Measurements from ENCODE around the gene SDK1. TPM values are rescaled to one million over a fixed set of nuclear protein-coding genes. Genes with fewer than 3 reads are reported as not detected.

Gene SDK1
- total RNA-seq, 2 donors from 2014 or later = 19.8 to 32.4 TPM

DNA sequence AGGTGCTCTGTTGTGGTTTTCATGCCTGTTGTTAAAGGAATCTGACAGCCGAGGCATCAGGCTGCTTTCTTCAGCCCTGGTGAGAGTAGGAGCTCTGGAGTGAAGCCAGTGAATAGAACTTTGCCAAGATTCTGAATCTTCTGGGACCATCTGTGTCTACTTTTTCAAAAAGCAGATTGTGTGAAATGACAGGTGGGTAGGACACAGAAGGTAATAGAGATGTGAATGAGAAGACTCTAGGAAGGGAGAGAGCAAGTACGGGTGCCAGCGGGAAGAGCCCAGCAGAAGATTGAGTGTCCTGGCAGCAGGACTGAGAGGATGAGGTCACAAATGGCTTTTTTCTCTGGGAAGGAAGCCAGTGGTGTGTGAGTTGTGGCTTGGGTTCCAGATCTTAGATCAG lies 429.2 kb downstream of the SDK1 start:
- 82 to 89% methylated on average over 3 of the region's 3 CpGs for WGBS, 2 donors
- ATAC-seq (no peak), DNase-seq (no peak)
- TF ChIP-seq, protein P1, sequence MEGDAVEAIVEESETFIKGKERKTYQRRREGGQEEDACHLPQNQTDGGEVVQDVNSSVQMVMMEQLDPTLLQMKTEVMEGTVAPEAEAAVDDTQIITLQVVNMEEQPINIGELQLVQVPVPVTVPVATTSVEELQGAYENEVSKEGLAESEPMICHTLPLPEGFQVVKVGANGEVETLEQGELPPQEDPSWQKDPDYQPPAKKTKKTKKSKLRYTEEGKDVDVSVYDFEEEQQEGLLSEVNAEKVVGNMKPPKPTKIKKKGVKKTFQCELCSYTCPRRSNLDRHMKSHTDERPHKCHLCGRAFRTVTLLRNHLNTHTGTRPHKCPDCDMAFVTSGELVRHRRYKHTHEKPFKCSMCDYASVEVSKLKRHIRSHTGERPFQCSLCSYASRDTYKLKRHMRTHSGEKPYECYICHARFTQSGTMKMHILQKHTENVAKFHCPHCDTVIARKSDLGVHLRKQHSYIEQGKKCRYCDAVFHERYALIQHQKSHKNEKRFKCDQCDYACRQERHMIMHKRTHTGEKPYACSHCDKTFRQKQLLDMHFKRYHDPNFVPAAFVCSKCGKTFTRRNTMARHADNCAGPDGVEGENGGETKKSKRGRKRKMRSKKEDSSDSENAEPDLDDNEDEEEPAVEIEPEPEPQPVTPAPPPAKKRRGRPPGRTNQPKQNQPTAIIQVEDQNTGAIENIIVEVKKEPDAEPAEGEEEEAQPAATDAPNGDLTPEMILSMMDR (IDR thresholded peaks at IDR 0.05) = no peak
- TF ChIP-seq POLR2A (IDR thresholded peaks at IDR 0.05) = no peak
- Histone ChIP-seq H3K4me3 (no peak overlapping the region), H3K9me3 (peaks cover 0 to 8% (median 0%) of the 10 kb centered on the region in 3 donors), H3K27me3 (no peaks in the 10 kb centered on the region), H3K4me1 (peaks cover 5% of the 10 kb centered on the region), H3K36me3 (replicated peaks in 1 of 2; ENCODE audit: insufficient read depth in 1 of 2, low read depth in 2 of 2) (no peaks in the 10 kb centered on the region), H3K27ac (no peak overlapping the region)
- intact Hi-C loops (cut with DNase I) = no loop called here

DNA sequence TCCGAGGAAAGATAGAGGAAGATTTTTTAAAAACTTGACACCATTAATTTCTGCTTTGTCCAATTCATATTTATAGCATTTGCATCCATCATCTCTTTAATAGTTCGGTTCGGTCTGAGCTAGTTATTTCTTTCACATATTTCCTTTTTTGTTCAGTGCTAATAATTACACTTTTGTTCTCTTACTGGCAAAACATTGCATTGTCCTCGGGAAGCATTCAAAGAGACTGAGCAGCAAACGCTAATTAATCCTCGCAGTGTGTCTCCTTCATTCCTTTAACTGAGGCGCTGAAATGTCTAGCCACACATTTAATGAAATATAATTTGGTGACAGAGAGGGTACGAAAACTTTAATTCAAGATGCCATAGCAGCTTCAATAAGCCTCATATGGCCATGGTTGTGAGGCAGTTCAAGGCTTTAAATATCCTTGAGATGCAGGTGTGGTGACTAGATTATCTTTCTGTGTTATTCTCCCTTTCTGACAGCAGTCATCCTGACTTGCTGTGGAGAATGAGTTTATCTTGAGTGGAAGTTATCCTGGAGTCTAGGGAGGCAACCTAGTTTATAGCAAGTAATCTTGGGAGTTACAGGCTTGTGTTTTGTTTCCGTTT lies 431.4 kb downstream of the SDK1 start:
- WGBS, 2 donors = 84 to 85% methylated on average over 9 of the region's 9 CpGs
- Histone ChIP-seq H3K27ac (no peak overlapping the region), H3K27me3 (no peaks in the 10 kb centered on the region), H3K9me3 (peaks cover 0 to 8% (median 0%) of the 10 kb centered on the region in 3 donors), H3K4me1 (no peaks in the 10 kb centered on the region), H3K4me3 (no peak overlapping the region), H3K36me3 (replicated peaks in 1 of 2; ENCODE audit: insufficient read depth in 1 of 2, low read depth in 2 of 2) (no peaks in the 10 kb centered on the region)
- no peak for ATAC-seq
- DNase-seq = no peak
- intact Hi-C loops (cut with DNase I) = no loop called here
- TF ChIP-seq, protein P1 (IDR thresholded peaks at IDR 0.05) = no peak
- no peak for TF ChIP-seq POLR2A (IDR thresholded peaks at IDR 0.05)

DNA sequence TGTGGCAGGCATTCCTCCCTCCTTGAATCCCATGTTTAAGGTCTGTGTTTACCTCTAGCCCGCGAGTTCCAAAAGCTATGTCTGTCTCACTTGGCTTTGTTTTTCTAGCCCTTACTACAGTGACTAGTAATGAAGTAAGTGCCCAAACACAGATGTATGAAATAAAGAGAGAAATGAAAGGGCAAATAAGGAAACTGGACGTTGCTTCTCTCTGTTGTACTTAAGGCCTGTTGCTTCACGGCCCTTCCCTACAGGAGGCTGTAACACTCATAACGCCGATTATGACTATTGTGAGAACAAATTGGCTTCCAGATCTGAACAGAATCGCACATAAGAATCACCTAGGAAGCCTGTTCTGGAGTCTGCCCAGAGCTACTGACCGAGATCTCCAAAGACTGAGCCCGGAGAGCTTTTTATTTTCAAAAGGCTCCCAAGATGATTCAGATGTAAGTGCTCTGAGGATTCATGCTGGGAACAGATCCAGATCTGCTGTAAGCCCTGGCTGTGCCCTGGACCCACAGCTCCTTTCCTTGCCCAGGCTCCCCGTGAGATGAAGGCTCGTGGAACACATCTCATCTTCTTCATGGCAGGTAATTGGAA lies 432.6 kb downstream of the SDK1 start:
- Histone ChIP-seq H3K36me3 (replicated peaks in 1 of 2; ENCODE audit: insufficient read depth in 1 of 2, low read depth in 2 of 2) (no peaks in the 10 kb centered on the region), H3K9me3 (peaks cover 0 to 8% (median 0%) of the 10 kb centered on the region in 3 donors), H3K27me3 (no peaks in the 10 kb centered on the region), H3K4me1 (no peaks in the 10 kb centered on the region), H3K4me3 (no peak overlapping the region), H3K27ac (no peak overlapping the region)
- no peak for TF ChIP-seq POLR2A (IDR thresholded peaks at IDR 0.05)
- TF ChIP-seq, protein P1 (IDR thresholded peaks at IDR 0.05) = no peak
- no peak for DNase-seq
- ATAC-seq = no peak
- WGBS, 2 donors = 87 to 93% methylated on average over 11 of the region's 11 CpGs
- intact Hi-C loops (cut with DNase I) = no loop called here

DNA sequence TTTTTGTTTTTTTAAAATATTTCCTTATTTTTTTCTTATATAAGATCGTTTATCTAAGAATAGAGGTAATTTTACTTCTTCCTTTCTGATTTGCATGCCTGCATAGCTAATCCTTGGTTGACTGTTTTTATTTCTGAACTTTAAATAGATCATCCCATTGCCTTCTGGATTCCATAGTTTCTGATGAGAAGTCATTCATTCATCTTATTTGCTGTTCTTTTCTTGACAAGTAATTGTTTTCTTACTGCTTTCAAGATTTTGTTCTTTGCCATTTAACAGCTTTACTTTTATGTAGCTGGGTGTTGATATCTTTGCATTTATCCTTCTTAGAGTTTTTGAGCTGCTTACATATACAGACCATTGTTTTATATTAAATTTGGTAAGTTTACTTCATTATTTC lies 437.9 kb downstream of the SDK1 start:
- 73 to 97% methylated on average over 1 of the region's 1 CpG for WGBS, 2 donors
- Histone ChIP-seq H3K27me3 (no peaks in the 10 kb centered on the region), H3K9me3 (peaks cover 0 to 4% (median 0%) of the 10 kb centered on the region in 3 donors), H3K4me3 (no peak overlapping the region), H3K4me1 (peaks cover 6% of the 10 kb centered on the region), H3K27ac (no peak overlapping the region), H3K36me3 (replicated peaks in 1 of 2; ENCODE audit: insufficient read depth in 1 of 2, low read depth in 2 of 2) (no peaks in the 10 kb centered on the region)
- DNase-seq = no peak
- TF ChIP-seq POLR2A (IDR thresholded peaks at IDR 0.05) = no peak
- TF ChIP-seq, protein P1 (IDR thresholded peaks at IDR 0.05) = no peak
- no peak for ATAC-seq
- intact Hi-C loops (cut with DNase I) = no loop called here

DNA sequence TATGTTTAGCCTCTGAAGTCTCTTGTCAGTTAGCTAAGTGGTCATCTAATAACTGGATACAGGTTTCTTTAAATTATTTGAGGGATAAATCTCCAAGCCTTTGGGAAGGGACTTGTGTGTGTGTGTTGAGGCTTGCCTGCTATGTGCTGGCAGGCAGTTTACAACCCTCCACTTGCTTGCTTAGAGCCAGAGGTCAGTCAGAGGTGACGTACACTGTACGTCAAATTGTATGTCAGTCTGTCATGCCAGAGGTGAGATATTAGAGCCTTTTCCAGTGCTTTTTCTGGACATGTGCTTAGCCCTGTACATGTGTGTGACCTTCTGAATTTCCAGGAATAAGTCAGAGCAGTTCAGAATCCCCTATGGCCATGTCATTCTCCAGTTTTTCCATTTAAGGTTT lies 438.9 kb downstream of the SDK1 start:
- DNase-seq (no peak), ATAC-seq (no peak)
- intact Hi-C loops (cut with DNase I) = no loop called here
- Histone ChIP-seq H3K9me3 (peaks cover 0 to 4% (median 0%) of the 10 kb centered on the region in 3 donors), H3K36me3 (replicated peaks in 1 of 2; ENCODE audit: insufficient read depth in 1 of 2, low read depth in 2 of 2) (no peaks in the 10 kb centered on the region), H3K27me3 (no peaks in the 10 kb centered on the region), H3K27ac (no peak overlapping the region), H3K4me1 (peaks cover 6% of the 10 kb centered on the region), H3K4me3 (no peak overlapping the region)
- no peak for TF ChIP-seq POLR2A (IDR thresholded peaks at IDR 0.05)
- TF ChIP-seq, protein P1 (IDR thresholded peaks at IDR 0.05) = no peak
- WGBS, 2 donors = 100% methylated on average over 2 of the region's 2 CpGs

Measured in body of pancreas (tissue), 4 donors.